Ishikawa (cell line): ENCODE results near the gene TMEFF2.

Source experiments
- CEBPB ChIP-seq: IDR thresholded peaks from 2 replicates; pipeline ENCODE4 v1.6.1; 2012
- CREB1 ChIP-seq: IDR thresholded peaks from 2 replicates; pipeline ENCODE4 v1.6.1; 2012; ENCODE audit warnings: low read depth
- EGR1 ChIP-seq: IDR thresholded peaks from 2 replicates; pipeline ENCODE4 v1.6.1; 2012
- EP300 ChIP-seq: IDR thresholded peaks from 2 replicates; pipeline ENCODE4 v1.6.1; 2012; ENCODE audit warnings: borderline replicate concordance
- FOXM1 ChIP-seq: IDR thresholded peaks from 2 replicates; pipeline ENCODE4 v1.6.1; 2012; ENCODE audit warnings: low read depth, borderline replicate concordance
- NFIC ChIP-seq: IDR thresholded peaks from 2 replicates; pipeline ENCODE4 v1.6.1; 2012
- RAD21 ChIP-seq: IDR thresholded peaks from 2 replicates; pipeline ENCODE4 v1.6.1; 2012; ENCODE audit warnings: low read depth
- TAF1 ChIP-seq: IDR thresholded peaks from 2 replicates; pipeline ENCODE4 v1.6.1; 2012; ENCODE audit warnings: low read depth, mild to moderate bottlenecking
- TCF12 ChIP-seq: IDR thresholded peaks from 2 replicates; pipeline ENCODE4 v1.6.1; 2012; ENCODE audit warnings: low read depth
- TEAD4 ChIP-seq: IDR thresholded peaks from 2 replicates; pipeline ENCODE4 v1.6.1; 2012
- YY1 ChIP-seq: IDR thresholded peaks from 2 replicates; pipeline ENCODE4 v1.6.1; 2012; ENCODE audit warnings: low read depth
- ZBTB7A ChIP-seq: IDR thresholded peaks from 2 replicates; pipeline ENCODE4 v1.6.1; 2012; ENCODE audit warnings: low read depth
- TF ChIP-seq, protein P1 (sequence below): IDR thresholded peaks from 2 replicates; pipeline ENCODE4 v1.6.1; 2012; ENCODE audit warnings: low read depth, mild to moderate bottlenecking
- TF ChIP-seq, protein P2 (sequence below): IDR thresholded peaks from 2 replicates; pipeline ENCODE4 v1.6.1; 2012
- TF ChIP-seq, protein P3 (sequence below): IDR thresholded peaks from 2 replicates; pipeline ENCODE4 v1.6.1; 2012

Gene TMEFF2

DNA sequence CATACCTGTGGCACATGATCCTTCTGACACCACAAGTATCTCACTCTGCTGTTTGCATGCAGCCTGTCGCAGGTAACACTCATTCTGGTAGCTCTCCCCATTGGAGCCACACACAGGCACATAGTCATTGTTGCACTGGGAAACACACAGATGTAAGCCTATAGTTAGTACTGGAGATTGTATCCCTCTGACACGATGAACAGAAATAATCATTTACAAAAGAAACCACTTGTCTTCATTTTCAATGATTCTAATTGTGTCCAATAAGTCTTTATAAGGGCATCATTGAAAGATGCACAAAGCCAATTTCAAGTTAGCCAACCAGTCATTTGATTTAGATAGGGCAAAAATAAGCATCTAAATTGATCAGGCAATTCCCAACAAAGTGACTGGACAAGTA, 10.4 kb downstream of the TMEFF2 start:
- TF ChIP-seq RAD21 (no peak), ZBTB7A (no peak), YY1 (no peak)
- TF ChIP-seq, protein P1, sequence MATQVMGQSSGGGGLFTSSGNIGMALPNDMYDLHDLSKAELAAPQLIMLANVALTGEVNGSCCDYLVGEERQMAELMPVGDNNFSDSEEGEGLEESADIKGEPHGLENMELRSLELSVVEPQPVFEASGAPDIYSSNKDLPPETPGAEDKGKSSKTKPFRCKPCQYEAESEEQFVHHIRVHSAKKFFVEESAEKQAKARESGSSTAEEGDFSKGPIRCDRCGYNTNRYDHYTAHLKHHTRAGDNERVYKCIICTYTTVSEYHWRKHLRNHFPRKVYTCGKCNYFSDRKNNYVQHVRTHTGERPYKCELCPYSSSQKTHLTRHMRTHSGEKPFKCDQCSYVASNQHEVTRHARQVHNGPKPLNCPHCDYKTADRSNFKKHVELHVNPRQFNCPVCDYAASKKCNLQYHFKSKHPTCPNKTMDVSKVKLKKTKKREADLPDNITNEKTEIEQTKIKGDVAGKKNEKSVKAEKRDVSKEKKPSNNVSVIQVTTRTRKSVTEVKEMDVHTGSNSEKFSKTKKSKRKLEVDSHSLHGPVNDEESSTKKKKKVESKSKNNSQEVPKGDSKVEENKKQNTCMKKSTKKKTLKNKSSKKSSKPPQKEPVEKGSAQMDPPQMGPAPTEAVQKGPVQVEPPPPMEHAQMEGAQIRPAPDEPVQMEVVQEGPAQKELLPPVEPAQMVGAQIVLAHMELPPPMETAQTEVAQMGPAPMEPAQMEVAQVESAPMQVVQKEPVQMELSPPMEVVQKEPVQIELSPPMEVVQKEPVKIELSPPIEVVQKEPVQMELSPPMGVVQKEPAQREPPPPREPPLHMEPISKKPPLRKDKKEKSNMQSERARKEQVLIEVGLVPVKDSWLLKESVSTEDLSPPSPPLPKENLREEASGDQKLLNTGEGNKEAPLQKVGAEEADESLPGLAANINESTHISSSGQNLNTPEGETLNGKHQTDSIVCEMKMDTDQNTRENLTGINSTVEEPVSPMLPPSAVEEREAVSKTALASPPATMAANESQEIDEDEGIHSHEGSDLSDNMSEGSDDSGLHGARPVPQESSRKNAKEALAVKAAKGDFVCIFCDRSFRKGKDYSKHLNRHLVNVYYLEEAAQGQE = no peak

DNA sequence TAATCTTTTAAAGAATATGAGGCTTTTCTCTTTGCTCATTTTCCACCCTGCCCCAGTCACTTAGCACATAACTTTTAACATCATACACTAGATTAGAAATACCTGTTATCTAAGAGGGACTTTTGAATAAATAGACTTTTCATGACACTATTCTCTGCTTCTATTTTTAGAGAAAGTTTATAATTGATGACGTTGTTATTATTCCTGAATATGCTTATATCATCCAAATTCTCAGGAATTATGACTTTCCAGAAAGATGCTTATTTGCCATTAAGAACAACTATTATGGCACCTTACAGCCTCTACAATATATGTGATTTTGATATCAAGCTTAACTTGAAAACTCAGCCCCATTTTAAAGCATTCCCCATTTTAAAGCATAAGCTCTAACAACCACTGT, 11.4 kb downstream of the TMEFF2 start:
- TF ChIP-seq, protein P1 = no peak
- TF ChIP-seq, protein P2, sequence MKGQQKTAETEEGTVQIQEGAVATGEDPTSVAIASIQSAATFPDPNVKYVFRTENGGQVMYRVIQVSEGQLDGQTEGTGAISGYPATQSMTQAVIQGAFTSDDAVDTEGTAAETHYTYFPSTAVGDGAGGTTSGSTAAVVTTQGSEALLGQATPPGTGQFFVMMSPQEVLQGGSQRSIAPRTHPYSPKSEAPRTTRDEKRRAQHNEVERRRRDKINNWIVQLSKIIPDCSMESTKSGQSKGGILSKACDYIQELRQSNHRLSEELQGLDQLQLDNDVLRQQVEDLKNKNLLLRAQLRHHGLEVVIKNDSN = no peak
- TF ChIP-seq, protein P3, sequence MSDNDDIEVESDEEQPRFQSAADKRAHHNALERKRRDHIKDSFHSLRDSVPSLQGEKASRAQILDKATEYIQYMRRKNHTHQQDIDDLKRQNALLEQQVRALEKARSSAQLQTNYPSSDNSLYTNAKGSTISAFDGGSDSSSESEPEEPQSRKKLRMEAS = no peak
- TF ChIP-seq RAD21 = no peak

DNA sequence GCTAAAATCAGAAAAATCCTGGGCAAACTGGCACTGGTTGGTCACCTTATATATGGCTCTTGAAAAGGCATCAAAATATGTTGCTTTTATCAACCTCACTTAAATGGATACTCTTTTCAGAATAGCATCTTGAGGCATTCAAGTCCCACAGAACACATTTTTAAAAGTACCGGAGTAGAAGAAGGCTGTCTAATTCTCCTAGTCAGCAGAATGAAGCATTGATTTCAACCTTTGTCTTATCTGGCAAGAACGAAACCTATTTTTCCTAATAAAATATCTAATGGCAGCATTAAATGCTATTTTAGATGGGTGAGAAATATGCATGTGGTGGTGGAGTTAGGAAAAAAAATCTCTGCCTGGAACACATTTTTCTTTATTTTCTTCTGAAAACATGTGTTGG, 27.8 kb downstream of the TMEFF2 start:
- TF ChIP-seq TAF1 (no peak), NFIC (no peak), RAD21 (no peak), EGR1 (no peak), FOXM1 (no peak), TEAD4 (no peak), EP300 (no peak), YY1 (no peak), TCF12 (no peak), CEBPB (no peak), CREB1 (no peak), ZBTB7A (no peak)
- TF ChIP-seq, protein P1 = no peak
- TF ChIP-seq, protein P3 = no peak
- TF ChIP-seq, protein P2 = no peak

DNA sequence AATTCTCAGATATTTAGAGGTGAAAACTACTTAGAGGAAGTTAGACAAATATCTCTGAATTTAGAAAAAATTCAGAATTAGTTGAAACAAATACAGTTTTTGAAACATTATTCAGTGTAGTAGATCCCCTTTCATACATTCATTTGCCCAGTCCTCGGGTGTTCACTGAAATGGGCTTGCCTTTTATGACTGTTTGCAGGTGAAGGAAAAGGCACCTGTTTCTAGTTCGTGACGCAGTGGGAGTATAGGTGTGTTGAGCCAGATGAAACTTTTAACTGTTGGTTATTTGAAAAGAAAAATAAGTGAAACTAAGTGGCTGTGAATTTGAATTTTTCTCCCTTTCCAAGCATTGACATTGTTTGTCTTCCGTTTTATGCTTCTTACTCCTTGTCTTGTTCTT, 28.9 kb downstream of the TMEFF2 start:
- no peak for TF ChIP-seq TEAD4
- TF ChIP-seq CEBPB = no peak
- TF ChIP-seq, protein P1 = no peak
- no peak for TF ChIP-seq RAD21
- no peak for TF ChIP-seq TAF1
